ENCODE results near the gene MAPK8IP3. TPM values are rescaled to one million over a fixed set of nuclear protein-coding genes. Genes with fewer than 3 reads are reported as not detected.
A peak's percentile ranks its signal among the peaks of the same experiment; 100 is the strongest.

Gene MAPK8IP3
- total and polyA plus RNA-seq, 9 of the 15 experiments (the other 6 are each of a cell fraction or from before 2014, with no cell fraction given) = 0.17 to 58.7 (median 16.7) TPM

DNA sequence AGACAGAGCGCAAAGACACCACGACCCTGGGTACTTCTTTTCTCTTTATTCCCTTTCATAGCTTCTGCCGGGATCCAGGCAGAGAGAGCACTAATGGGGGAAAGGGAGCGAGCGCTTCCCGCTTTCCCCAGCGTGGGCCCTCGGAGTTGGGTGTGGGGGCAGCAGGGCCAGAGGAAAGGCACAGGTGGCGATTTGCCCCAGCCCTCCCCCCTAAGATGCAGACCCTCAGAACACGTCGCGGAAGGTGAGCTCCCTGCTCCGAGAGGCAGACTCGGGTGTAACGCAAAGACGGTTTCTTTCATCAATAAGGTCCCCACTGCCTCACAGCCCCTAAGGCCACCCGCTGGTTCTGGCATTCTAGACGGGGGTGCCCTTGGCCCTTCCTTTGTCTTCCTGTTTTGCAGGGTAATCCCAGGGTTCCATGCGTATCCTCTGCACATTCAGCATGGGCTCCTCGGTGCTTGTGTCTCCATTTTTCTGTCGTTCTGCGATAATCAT is 65.9 kb downstream of the MAPK8IP3 start (continued):
- TF ChIP-seq PHB2 (IDR thresholded peaks at IDR 0.05; ENCODE audit: low read depth) (no peak), CHCHD3 (CRISPR knock-in tag; IDR thresholded peaks at IDR 0.05) (no peak), CBX3 (IDR thresholded peaks at IDR 0.05; ENCODE audit: borderline replicate concordance in 1 of 2, low read length in 2 of 2) (no peak), ZNF146 (CRISPR knock-in tag; IDR thresholded peaks at IDR 0.05; ENCODE audit: unreplicated experiment) (no peak), HMGN3 (IDR thresholded peaks at IDR 0.05; ENCODE audit: borderline replicate concordance, extremely low read depth, insufficient read length, low read depth, low read length) (no peak), SMAD2 (IDR thresholded peaks at IDR 0.05; ENCODE audit: low read depth, low read length) (no peak), NR3C1 (CRISPR knock-in tag; IDR thresholded peaks at IDR 0.05) (no peak), BCOR (IDR thresholded peaks at IDR 0.05) (no peak), RBM17 (IDR thresholded peaks at IDR 0.05; ENCODE audit: borderline replicate concordance, low read depth, low read length) (no peak), CBX1 (IDR thresholded peaks at IDR 0.05; ENCODE audit: low read depth) (no peak), MXI1 (IDR thresholded peaks at IDR 0.05; ENCODE audit: low read depth, low read length) (0 out of 2 replicates have a peak, but pooled peaks have one; percentile 17), GTF2F1 (IDR thresholded peaks at IDR 0.05; ENCODE audit: low read depth, low read length) (no peak), POLR2A (conservative IDR thresholded peaks at IDR 0.05) (peak; percentile 33; the same call in 1 of the 2 replicates), NEUROD1 (IDR thresholded peaks at IDR 0.05; ENCODE audit: borderline replicate concordance, low read depth, low read length, partially characterized antibody) (no peak), DMBX1 (CRISPR knock-in tag; IDR thresholded peaks at IDR 0.05; ENCODE audit: borderline replicate concordance) (no peak), RBM15 (IDR thresholded peaks at IDR 0.05; ENCODE audit: insufficient read depth, low read length) (no peak), NFATC3 (IDR thresholded peaks at IDR 0.05) (no peak), HDAC6 (IDR thresholded peaks at IDR 0.05; ENCODE audit: low read depth, low read length) (no peak), MYNN (IDR thresholded peaks at IDR 0.05) (no peak), MYNN (CRISPR knock-in tag; IDR thresholded peaks at IDR 0.05) (no peak), ZNF232 (CRISPR knock-in tag; IDR thresholded peaks at IDR 0.05) (0 out of 2 replicates have a peak, but pooled peaks have one; percentile 81), MAFK (IDR thresholded peaks at IDR 0.05; ENCODE audit: low read length) (no peak)
- TF ChIP-seq, protein P1, sequence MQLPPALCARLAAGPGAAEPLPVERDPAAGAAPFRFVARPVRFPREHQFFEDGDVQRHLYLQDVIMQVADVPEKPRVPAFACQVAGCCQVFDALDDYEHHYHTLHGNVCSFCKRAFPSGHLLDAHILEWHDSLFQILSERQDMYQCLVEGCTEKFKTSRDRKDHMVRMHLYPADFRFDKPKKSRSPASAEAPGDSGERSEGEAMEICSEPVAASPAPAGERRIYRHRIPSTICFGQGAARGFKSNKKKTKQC (CRISPR knock-in tag; IDR thresholded peaks at IDR 0.05) = peak; percentile 51; the same call in 1 of the 2 replicates
- TF ChIP-seq, protein P2, sequence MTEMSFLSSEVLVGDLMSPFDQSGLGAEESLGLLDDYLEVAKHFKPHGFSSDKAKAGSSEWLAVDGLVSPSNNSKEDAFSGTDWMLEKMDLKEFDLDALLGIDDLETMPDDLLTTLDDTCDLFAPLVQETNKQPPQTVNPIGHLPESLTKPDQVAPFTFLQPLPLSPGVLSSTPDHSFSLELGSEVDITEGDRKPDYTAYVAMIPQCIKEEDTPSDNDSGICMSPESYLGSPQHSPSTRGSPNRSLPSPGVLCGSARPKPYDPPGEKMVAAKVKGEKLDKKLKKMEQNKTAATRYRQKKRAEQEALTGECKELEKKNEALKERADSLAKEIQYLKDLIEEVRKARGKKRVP (CRISPR knock-in tag; IDR thresholded peaks at IDR 0.05) = no peak
- TF ChIP-seq, protein P3, sequence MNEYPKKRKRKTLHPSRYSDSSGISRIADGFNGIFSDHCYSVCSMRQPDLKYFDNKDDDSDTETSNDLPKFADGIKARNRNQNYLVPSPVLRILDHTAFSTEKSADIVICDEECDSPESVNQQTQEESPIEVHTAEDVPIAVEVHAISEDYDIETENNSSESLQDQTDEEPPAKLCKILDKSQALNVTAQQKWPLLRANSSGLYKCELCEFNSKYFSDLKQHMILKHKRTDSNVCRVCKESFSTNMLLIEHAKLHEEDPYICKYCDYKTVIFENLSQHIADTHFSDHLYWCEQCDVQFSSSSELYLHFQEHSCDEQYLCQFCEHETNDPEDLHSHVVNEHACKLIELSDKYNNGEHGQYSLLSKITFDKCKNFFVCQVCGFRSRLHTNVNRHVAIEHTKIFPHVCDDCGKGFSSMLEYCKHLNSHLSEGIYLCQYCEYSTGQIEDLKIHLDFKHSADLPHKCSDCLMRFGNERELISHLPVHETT (CRISPR knock-in tag; conservative IDR thresholded peaks at IDR 0.05 in 1 of 2, IDR thresholded peaks at IDR 0.05 in 1 of 2) = peak in 1 of 2 experiments; percentile 56; a peak in 1 of 4 replicates
- TF ChIP-seq, protein P4, sequence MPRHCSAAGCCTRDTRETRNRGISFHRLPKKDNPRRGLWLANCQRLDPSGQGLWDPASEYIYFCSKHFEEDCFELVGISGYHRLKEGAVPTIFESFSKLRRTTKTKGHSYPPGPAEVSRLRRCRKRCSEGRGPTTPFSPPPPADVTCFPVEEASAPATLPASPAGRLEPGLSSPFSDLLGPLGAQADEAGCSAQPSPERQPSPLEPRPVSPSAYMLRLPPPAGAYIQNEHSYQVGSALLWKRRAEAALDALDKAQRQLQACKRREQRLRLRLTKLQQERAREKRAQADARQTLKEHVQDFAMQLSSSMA (CRISPR knock-in tag; IDR thresholded peaks at IDR 0.05) = no peak
